ENCODE measurements around the gene HTR3A.
"Not testable (repeated sequence)": the region's sequence is repeated elsewhere in the genome, so short reads cannot be mapped to it uniquely, and the experiment has no call there.

The HTR3A gene

DNA sequence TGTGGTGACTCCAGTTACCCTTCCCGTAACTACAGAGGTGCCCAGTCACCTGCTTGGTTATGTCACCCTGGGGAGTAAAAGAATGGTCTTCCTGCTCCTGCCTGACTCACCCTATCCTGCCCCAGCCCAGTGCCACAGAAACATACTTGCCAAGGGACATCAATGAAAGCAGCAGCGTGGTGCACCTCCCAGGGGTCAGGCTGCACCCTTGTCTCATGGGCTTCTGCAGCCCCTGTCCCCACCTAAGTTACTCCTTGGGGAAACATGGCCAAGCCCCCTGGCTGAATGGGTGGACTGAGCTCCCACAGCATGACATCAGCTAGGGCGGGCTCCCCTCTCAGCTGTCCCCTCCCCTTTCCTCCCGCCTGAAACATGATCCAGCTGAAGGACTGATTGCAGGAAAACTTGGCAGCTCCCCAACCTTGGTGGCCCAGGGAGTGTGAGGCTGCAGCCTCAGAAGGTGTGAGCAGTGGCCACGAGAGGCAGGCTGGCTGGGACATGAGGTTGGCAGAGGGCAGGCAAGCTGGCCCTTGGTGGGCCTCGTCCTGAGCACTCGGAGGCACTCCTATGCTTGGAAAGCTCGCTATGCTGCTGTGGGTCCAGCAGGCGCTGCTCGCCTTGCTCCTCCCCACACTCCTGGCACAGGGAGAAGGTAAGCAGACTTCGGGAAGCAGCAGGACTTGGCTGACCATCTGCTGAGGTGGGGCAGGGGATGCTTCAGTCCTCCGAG lies at the start of gene HTR3A:
Gene HTR3A (plus strand): TSS at position 368 of the 730 bp plus-strand sequence. CDS start 218 bp downstream, at position 586.
- no peak for DNase-seq

- DNase-seq: no peak
These were observed 48.4 kb upstream of the HTR3A start for GRCh38 chr11:113926273-113927197.

DNA sequence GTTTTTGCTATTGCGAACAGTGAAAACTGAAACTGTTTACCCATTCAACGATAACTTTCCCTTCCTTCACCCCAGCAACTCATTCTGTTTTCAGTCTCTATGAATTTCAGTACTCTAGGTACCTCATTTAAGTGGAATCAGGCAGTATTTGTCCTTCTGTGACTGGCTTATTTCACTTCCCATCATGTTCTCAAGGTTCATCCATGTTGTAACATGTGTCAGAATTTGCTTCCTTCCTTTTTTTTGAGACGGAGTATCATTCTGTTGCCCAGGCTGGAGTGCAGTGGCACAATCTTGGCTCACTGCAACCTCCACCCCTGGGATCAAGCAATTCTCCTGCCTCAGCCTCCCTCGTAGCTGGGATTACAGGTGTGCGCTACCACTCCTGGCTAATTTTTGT lies 46.6 kb upstream of the HTR3A start:
- no peak for DNase-seq

DNA sequence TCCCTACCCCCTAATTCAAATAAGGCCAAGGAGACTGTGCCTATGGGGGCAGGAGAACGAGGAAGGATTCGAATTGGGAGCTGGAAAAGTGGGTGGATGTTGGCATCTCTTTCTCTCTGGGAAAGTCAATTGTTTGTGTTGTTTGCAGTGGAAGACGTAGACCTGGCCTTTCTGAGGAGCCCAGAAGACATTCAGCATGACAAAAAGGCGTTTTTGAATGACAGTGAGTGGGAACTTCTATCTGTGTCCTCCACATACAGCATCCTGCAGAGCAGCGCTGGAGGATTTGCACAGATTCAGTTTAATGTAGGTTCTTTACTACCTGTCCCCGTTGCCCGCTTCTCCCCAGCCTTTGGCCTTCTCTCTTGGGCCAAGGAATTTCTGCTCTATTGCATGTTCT lies 42.1 kb upstream of the HTR3A start:
- DNase-seq: no peak

DNA sequence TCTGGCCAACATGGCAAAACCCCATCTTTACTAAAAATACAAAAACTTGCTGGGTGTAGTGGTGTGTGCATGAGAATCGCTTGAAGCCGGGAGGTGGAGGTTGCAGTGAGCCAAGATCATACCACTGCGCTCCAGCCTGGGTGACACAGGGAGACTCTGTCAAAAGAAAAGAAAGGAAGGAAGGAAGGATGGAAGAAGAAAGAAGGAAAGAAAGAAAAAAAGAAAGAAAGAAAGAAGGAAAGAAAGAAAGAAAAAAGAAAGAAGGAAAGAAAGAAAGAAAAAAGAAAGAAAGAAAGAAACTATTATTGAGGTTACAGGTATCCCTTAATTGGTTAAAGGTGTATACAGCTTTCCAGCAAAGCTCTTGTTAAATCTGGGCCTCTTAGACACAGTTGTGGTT lies 40.7 kb upstream of the HTR3A start:
- not testable (repeated sequence) for DNase-seq

- DNase-seq: no peak
These were observed 40.1 kb upstream of the HTR3A start for GRCh38 chr11:113934761-113935160.

- no peak for DNase-seq
These were observed 39.0 kb upstream of the HTR3A start for GRCh38 chr11:113935858-113936257.

GRCh38 chr11:113937918-113938317 lies 37.0 kb upstream of the HTR3A start:
- no peak for DNase-seq

- no peak for DNase-seq
These were observed 32.7 kb upstream of the HTR3A start for GRCh38 chr11:113942256-113942655.

DNA sequence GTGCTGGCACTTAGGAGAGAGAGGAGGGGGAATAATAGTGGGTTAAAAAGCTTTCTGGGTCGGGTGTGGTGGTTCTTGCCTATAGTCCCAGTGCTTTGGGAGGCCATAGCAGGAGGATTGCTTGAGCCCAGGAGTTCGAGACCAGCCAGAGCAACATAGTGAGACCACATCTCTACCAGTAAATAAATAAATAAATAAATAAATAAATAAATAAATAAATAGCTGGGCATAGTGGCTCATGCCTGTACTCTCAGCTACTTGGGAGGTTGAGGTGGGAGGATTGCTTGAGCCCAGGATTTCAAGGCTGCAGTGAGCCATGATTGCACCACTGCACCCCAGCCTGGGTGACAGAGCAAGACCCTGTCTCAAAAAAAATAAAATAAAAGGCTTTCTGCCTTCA lies 28.7 kb upstream of the HTR3A start:
- not testable (repeated sequence) for DNase-seq

- no peak for DNase-seq
These were observed 26.9 kb upstream of the HTR3A start for GRCh38 chr11:113947994-113948393.

DNA sequence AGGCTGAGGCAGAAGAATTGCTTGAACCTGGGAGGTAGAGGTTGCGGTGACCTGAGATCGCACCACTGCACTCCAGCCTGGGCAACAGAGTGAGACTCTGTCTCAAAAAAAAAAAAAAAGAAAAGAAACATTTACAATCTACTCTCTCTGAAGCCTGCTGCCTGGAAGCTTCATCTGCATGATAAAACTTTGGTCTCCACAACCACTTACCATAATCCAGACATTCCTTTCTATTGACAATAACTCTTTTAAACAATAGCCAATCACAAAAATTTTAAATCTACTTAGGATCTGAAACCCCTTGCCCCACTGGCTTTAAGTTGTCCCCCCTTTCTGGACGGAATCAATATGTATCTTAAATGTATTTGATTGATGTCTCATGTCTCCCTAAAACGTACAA lies 25.0 kb upstream of the HTR3A start:
- DNase-seq: no peak

DNA sequence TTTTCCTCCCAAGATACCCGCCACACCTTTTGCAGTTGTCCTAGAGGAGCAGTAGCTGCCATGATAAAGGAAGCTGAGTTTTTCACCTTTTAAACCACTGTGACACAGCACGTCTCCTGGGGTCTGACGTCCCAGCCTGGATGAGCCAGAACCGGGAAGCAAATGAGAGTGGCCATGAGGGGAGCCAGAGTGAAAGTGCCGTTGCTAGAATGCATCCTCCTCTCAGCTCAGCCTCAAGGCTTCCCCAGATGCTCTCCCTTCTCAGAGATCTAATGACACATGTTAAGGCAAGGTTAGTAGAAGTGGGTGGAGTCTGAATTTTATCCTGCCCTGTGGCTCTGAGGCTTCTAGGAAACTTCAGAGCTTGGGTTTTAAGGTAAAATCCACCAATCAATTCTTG lies 23.4 kb upstream of the HTR3A start:
- DNase-seq: no peak

DNA sequence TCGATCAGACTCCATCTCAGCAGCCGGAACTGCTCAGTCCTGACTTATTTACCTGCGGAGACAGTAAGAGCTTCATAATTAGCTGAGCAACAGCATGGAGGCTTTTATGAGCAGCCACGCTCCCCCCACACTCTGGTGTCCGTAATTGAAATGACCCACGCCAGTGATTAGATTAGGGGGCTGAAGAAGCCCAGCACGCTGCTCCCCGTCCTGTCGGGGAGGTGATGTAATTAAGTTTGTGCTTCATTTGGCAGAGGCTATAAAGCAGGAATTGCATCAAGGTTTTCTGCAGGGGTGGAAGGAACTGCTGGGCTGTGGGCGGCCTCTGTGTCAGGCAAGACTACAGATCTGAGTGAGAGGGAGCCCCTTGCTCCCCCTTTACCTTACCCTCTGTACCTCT lies 22.8 kb upstream of the HTR3A start:
- DNase-seq: no peak

- DNase-seq: no peak
These were observed 22.3 kb upstream of the HTR3A start for GRCh38 chr11:113952588-113952987.

GRCh38 chr11:113954235-113954634 lies 20.7 kb upstream of the HTR3A start:
- DNase-seq: no peak

GRCh38 chr11:113956986-113957385 lies 17.9 kb upstream of the HTR3A start:
- no peak for DNase-seq

DNA sequence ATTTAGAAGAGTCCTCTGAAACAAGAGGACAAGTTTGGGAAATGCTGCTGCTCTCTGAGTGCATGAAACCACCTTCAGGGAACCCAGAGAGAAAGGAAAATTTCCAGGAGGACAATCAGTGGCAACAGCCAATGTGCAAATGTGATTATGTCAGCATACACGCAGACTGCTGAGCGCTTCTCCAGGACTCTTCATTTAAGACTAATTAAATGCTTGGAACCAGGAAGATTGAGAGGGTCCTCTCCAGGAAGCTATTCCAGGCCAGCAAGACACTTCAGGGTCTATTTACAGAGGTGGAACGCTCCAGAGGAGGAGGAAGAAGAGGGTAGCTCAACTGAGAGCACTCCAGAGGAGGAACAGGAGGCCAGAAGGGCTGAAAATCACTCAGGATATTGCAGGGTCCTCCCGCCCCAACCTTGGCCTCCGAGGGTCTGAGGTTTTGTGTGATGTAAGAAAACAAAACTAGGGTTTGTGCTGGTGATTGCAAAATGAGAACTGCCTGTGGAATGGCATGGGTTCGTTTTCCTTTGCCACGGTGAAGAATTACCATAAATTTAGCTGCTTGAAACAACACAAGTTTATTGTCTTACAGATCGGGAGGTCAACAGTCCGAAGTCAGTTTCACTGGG lies 14.1 kb upstream of the HTR3A start:
- DNase-seq: no peak

GRCh38 chr11:113967361-113967760 lies 7.5 kb upstream of the HTR3A start:
- no peak for DNase-seq

DNA sequence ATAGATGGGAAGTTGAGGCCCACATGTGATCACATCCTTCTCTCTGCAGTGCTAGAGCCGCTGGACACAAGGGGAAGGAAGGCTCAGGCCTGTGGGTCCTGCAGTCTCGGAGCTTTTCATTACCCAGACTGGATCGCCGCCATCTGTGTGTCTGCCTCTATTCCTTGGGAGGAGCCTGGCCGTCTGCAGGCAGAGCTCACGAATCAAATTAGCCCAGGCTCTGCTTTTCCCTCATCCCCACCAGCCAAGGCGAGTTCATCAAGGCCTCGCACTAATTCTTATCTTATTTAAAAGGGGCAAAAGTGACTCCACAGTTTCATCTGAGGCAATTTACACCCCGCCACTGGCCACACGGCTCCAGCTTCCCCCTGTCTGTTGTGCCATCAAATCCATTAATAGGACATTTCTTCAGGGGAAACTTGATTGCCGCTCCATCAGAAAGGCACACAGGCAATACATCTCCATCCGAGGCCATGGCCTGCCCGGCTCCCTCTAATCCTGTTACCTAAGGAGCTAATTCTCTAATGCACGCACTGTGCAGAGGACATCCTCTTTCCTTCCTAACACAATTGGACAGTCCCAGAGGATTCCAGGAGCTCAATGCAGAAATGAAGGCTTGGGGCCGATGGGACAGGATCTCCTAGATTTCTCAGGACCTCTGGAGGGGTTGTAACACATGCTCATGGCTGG lies 3.3 kb upstream of the HTR3A start:
- no peak for DNase-seq

GRCh38 chr11:113977071-113977490 lies 2.2 kb downstream of the HTR3A start:
- no peak for DNase-seq

- DNase-seq: no peak
These were observed 2.8 kb downstream of the HTR3A start for GRCh38 chr11:113977701-113978100.

DNA sequence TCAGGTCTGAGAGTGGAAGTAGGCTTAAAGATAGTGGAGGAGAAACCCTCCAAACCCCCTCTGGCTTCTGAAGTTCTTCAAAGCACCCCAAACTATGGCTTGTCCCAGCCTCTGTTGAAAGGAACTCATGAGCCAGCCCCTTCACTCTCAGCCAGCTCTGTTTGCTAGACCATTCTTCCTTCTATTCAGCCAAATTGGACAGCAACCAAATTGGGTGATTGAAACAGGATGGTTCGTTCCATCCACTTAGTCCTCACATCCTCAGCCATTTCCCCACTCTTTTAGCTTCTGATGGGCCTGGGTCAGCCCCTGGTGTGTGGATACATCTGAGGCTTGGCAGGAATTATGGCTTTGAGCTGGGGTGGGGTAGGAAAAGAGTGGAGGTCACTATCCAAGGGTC lies 4.5 kb downstream of the HTR3A start:
- DNase-seq: no peak

Data from hippocampal formation (tissue), 2 donors.